Rectal smooth muscle tissue (tissue), 1 donor: ENCODE results near the gene SCN10A.

ENCODE experiments used
- H3K27ac ChIP-seq: one replicate; pipeline ENCODE4 v1.7.0; 2013; ENCODE audit warnings: low read depth, low read length, inconsistent platforms
- H3K27me3 ChIP-seq: one replicate; pipeline ENCODE4 v1.7.0; 2013; ENCODE audit warnings: low read length; ENCODE audit not compliant: control insufficient read depth, insufficient read depth
- H3K36me3 ChIP-seq: one replicate; pipeline ENCODE4 v1.7.0; 2013; ENCODE audit warnings: low read length; ENCODE audit not compliant: control insufficient read depth, insufficient read depth
- H3K4me1 ChIP-seq: one replicate; pipeline ENCODE4 v1.7.0; 2013; ENCODE audit warnings: low read length; ENCODE audit not compliant: control insufficient read depth, insufficient read depth
- H3K4me3 ChIP-seq: one replicate; pipeline ENCODE4 v1.7.0; 2013; ENCODE audit warnings: low read length
- H3K9ac ChIP-seq: one replicate; pipeline ENCODE4 v1.7.0; 2013; ENCODE audit warnings: low read length

The SCN10A gene

DNA sequence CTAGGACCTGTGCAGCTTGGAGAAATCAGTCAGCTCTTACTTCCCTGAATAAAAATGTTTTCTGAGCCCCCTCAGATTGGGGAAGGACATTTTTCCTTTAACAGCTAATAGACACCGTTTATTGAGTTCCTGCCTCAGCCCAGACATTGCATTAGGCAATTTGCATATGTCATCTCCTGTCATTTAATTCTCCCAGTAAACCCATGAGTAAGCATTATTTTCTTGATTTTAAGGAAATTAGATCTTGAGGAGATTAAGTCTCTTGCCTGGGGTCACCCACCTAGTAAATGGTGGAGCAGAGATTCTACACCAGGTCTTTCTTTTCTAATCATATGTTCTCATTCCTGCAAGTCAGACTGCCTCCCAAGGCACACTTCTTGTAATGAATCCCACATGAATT lies 88.0 kb downstream of the SCN10A start:
- Histone ChIP-seq H3K4me3 (no peak overlapping the region), H3K36me3 (no peaks in the 10 kb centered on the region)

DNA sequence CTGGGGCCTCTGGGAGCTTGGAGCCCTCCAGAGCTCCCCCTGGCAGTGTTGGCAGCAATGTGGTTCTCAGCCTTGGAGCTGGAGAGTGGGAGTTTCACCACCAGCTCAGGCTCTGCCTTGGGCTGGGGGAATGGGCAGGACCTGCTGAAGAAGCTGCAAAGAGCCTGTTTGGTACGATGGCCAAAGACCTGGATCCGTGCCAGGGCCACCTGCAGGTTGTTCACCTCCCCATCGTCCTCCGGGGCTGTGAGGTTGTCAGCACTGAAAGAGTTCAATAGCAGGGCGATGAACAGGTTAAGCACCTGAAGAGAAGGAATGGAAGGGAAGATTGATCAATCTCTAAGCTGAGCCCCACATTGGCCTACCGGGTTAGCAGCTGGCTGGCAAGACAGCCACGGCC lies 89.3 kb downstream of the SCN10A start:
- H3K4me3 ChIP-seq: no peak overlapping the region
- H3K36me3 ChIP-seq: no peaks in the 10 kb centered on the region
- no peaks in the 10 kb centered on the region for H3K4me1 ChIP-seq
- H3K27me3 ChIP-seq: no peaks in the 10 kb centered on the region
- no peak overlapping the region for H3K9ac ChIP-seq
- no peak overlapping the region for H3K27ac ChIP-seq

More for the DNA sequence above, 88.0 kb downstream of the SCN10A start:
- Histone ChIP-seq H3K27ac (no peak overlapping the region), H3K27me3 (no peaks in the 10 kb centered on the region), H3K4me1 (no peaks in the 10 kb centered on the region), H3K9ac (no peak overlapping the region)

DNA sequence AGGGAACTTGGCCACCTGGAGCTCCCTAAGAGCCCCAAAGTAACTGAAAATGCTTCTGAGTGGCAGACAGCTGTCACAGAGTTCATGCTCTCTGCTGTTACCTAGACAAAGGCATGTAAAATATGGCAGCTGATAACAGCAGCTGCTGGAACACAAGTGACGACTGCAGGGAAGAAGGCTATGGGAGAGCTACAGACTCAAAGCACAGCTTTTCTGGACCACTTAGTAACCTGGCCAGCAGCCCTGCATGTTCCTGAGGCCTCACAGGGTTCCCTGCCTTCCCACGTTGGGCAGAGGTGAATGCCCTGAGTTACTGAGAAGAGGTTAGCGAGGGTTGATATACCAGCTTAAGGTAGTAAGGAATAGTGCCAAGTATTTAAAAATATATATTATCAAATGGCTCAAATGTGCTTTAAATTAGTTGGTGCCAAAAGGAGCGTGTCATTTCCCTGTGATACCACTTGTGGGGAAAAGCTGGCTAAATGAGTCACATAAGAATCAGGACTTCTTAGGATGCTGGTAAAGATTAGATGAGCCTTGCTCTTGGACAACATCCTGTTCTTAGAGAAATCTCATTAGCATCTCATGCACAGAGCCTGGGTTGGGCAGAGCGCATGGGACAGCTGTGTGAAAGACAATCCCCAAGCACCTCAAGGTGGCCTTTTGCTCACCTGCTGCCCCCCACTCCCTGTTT lies 90.1 kb downstream of the SCN10A start:
- no peak overlapping the region for H3K27ac ChIP-seq
- no peaks in the 10 kb centered on the region for H3K4me1 ChIP-seq
- no peaks in the 10 kb centered on the region for H3K36me3 ChIP-seq
- H3K9ac ChIP-seq: no peak overlapping the region
- no peak overlapping the region for H3K4me3 ChIP-seq
- H3K27me3 ChIP-seq: no peaks in the 10 kb centered on the region

DNA sequence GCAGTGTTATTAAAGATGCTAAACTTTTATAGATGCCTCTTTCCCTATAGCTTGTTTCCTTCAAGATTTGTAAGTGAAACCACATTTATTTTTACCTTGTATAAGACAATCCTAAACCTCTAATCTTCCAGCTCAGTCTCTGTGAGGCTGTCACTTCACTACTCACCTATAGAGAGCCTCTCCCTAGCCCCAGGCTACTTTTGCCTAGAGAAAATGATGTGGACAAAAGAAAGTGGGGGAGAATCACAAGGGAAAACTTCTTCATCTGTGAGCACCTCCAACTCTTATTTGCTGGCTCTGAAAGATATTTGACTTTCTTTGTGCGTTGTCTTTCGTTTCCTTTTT lies 91.7 kb downstream of the SCN10A start:
- Histone ChIP-seq H3K4me3 (no peak overlapping the region), H3K4me1 (no peaks in the 10 kb centered on the region), H3K27me3 (no peaks in the 10 kb centered on the region), H3K27ac (no peak overlapping the region), H3K36me3 (no peaks in the 10 kb centered on the region), H3K9ac (no peak overlapping the region)

DNA sequence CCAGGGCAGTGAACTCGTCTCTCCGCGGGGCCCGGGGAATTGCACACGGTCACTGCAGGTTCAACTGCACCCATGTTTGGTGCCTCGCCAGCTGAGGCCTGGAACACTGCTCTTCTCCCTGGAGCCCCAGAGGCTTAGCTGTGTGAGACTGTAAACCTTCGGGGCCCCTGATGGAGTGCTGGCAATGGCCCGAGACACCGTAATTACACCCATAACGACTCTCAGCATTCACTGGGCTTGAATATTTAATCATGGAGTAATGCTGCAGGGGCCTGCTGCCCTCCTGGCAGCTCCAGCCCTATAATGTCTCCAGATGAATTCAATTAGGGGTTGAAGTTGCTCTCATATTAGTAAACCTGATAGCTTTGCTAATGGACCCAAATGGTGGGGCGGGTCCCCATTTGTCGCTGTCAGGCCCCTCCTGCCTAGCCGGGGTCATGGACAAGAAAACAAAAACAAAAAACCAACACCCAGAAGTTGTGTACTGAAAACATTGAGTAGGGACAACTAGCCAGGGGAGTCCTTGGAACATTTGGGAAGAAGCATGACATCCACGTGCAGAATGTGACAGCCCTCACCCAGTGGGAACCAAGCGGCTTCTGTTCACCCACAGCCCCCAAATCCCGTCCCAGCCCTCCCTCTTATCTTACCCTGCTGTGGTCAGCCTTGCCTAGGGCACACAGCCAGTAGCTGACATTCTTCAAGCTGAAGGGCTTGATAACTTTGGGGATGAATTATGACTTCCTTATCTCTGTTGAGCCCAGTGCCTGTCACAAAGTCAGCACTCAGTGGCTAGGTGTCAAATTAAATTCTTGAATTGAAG lies 92.2 kb downstream of the SCN10A start:
- no peaks in the 10 kb centered on the region for H3K4me1 ChIP-seq
- H3K27ac ChIP-seq: no peak overlapping the region
- no peaks in the 10 kb centered on the region for H3K36me3 ChIP-seq
- no peak overlapping the region for H3K4me3 ChIP-seq
- H3K9ac ChIP-seq: no peak overlapping the region
- H3K27me3 ChIP-seq: no peaks in the 10 kb centered on the region

DNA sequence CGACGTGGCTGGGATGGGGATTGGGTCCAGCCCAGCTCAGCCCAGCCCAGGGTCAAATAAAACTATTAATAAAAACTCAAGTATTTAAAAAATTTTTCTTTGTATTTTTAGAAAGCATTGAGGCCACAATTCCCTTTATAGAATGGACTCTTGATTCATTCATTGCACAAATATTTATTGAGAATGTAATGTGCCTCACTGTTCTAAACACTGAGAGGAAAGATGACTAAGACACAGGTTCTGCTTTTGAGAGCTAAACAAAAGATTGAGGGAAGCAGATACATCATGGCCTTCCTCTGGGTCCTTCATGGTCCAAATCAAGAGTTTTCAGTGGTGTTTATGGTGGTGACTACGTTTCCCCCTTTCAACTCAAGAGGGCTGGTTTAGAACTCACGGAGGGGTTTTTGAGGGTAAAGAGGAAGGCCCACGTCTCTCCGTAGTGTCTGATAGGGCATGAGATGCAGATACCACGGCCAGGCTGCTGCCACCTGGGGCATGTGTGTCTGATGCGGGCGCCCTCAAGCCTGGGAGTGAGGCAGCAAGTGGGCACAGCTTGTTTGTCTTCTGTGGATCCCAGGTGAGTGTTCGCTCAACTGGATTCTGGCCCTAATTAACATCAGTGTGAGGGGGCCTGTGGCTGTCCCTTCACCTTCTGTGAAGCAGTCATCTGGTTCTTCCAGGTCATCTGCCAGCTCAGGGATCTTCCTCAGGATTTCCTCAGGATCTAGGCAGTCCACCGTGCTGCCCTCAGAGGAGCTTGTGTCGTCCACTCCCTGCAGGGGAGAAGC lies 93.0 kb downstream of the SCN10A start:
- Histone ChIP-seq H3K36me3 (no peaks in the 10 kb centered on the region), H3K4me1 (no peaks in the 10 kb centered on the region), H3K9ac (no peak overlapping the region), H3K4me3 (no peak overlapping the region), H3K27ac (no peak overlapping the region), H3K27me3 (no peaks in the 10 kb centered on the region)

DNA sequence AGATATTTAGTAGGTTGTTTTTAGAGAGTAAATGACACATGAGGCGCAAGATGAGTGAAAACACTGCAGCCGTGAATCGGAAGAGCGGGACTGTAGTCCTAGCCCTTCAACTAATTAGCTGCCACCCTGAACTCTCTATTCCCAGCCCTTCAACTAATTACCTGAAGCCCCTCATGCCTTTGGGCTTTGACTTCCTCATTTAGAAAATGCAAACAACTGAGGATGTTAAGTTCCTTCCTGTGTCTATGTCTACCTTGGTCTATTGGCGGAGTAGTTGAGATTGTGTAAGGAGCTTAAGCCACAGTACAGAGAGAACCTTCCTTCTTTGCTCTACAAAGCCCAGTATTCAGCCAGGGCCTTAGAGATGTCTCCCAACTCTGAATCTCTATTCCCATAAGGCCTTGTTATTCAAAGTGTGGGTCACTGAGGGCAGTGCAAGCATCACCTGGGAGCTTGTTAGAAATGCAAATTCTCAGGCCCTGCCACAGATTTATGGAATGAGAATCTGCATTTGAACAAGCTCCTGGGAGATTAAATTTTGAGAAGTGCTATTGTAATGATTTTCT lies 94.7 kb downstream of the SCN10A start:
- Histone ChIP-seq H3K27ac (no peak overlapping the region), H3K4me1 (no peaks in the 10 kb centered on the region), H3K9ac (no peak overlapping the region), H3K36me3 (no peaks in the 10 kb centered on the region), H3K27me3 (no peaks in the 10 kb centered on the region), H3K4me3 (no peak overlapping the region)

DNA sequence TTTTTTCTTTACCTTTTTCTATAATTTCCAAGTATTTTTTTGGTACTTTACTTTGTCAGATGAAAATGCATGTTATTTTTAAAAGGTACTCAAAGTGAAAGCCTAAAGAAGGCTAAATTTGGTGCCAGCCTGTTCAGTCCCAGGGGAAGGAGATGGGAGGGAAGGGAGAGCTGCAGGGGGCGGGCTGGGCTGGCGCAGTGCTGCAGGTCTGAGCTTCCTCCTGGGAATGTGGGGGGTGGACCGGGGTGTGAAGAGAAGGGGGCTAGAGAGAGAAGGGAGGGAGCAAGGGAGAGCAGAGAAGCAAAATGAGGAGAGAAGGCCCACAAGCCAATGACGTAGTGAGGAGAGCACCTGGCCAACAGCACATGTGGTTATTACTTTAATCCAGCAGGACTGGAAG lies 95.6 kb downstream of the SCN10A start:
- Histone ChIP-seq H3K9ac (no peak overlapping the region), H3K4me3 (no peak overlapping the region), H3K36me3 (no peaks in the 10 kb centered on the region), H3K27me3 (no peaks in the 10 kb centered on the region), H3K27ac (no peak overlapping the region), H3K4me1 (no peaks in the 10 kb centered on the region)

DNA sequence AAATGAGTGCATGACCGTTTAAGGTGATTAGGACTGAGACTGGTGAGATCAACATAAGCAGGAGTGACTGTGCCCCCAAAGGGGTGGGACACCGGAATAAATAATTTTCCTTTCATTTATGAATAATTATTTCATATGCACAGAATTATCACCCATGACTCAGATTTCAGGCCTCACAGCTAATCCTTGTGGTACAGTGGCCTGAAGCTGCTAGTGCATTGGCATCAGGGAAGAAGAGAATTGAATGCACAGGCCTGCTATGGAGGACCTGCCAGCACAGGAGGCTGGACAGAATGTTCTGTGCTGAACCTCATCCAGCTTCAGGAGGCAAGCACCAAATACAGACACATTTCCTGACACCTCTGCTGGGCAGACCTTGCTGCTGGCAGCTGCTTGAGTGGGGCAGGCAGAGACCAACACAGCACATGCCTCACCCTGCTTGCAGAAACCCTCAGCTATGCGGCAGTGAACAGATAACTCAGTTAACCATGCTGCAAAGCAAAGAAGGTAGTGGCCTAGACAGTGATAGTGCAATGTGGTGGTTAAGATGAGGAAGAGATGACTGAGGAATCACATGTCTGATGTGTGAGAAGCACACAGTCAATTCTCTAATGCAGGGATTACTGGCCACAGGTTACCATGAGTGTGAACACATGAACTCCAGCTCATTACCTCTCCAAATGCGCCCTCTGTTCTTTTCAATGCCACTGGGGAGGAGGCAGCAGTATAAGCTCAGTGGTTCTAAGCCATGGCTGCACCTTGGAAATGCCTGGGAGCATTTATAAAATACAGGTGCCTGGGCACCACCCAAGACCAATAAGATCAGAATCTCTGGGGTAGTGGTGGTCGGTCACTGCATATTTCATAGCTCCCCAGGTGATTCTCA lies 98.4 kb downstream of the SCN10A start:
- H3K27ac ChIP-seq: no peak overlapping the region
- H3K9ac ChIP-seq: no peak overlapping the region
- no peaks in the 10 kb centered on the region for H3K36me3 ChIP-seq
- H3K27me3 ChIP-seq: no peaks in the 10 kb centered on the region
- H3K4me3 ChIP-seq: no peak overlapping the region
- no peaks in the 10 kb centered on the region for H3K4me1 ChIP-seq

DNA sequence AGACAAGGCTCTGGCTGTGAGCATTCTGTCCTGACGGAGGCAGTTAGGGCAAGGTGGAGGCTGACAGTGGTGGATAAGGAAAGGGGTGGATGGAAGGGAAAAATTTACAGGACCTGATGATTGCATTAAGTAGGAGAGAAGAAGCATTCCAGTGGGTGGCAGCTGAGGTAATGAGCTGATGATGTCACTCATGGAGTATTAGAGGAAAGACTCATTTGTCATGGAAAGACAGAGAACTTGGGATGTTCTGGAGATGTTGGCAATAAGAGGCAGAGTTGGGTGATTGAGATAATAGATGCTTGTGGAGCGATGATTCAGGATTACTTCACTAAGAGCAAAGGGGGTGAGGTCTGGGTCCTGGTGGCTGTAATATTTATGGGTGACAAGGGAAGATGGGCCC lies 102.9 kb downstream of the SCN10A start:
- no peak overlapping the region for H3K4me3 ChIP-seq
- H3K9ac ChIP-seq: no peak overlapping the region
- no peak overlapping the region for H3K27ac ChIP-seq
- no peaks in the 10 kb centered on the region for H3K36me3 ChIP-seq
- H3K27me3 ChIP-seq: no peaks in the 10 kb centered on the region
- H3K4me1 ChIP-seq: no peaks in the 10 kb centered on the region

DNA sequence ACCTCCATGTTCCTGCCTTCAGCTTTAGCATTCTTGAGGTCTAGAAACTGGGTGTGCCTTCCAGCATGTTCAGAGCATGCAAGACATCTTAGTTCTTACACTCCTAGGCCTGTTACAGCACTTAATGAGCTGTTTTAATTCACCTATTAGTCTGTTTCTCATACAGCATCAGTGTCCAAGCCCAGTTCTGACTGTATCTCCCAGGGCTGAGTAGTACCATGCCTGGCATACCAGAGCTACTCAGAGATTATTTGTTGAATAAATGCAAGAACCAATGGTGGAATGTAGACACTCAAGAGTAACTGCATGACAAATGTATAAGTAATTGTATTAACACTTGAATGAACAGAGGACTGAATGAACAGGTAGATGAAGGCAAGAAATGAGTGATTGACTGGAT lies 104.7 kb downstream of the SCN10A start:
- Histone ChIP-seq H3K36me3 (no peaks in the 10 kb centered on the region), H3K4me1 (no peaks in the 10 kb centered on the region), H3K9ac (no peak overlapping the region), H3K27ac (no peak overlapping the region), H3K4me3 (no peak overlapping the region), H3K27me3 (no peaks in the 10 kb centered on the region)
